ENCODE measurements around the gene OR6F1.
"Not testable (repeated sequence)": the region's sequence is repeated elsewhere in the genome, so short reads cannot be mapped to it uniquely, and the experiment has no call there.

The OR6F1 gene

DNA sequence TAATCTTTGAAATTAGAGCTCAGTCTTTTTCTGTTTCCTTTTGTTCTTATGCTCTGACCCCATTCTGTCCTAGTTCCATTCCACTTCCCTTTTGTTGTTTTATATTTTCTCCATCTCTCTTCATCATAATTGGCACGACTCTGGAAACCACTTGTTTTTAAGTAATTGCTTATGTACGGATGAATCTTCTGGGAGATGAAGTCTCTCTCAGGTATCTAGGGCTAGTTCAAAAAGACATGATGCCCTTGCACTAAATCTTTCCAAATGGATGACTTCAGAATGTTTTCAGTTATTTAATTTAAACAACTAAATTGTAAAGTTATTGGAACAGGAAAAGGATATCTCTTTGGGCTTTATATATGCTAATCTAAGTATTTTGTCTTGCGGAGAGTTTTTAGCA is at the start of gene OR6F1:
Gene OR6F1 (minus strand): TSS at position 101 of the 400 bp plus-strand sequence. CDS start 3,891 bp downstream, outside the sequence.
- DNase-seq = no peak

DNA sequence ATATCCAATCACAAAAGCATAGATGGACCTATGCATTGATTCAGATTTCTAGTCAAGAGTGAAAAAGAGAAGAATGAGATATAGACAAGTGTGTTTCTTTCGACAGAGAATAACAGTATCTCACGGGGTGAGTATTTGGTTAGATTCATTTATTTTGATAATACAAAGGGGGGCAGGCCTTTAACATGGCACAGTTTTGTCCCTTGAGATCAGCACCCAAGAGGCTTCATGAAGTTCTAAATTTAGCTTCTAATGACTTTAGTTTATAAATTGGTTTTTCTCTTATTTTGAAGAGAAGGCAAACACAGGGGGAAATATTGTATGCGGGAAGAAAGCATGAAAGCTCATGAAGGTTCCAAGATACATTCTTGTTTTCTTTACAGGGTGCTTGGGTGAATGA is 44.0 kb upstream of the OR6F1 start, which contains the start of gene OR1C1:
Gene OR1C1 (minus strand): TSS at position 101 of the 400 bp plus-strand sequence. CDS start 2,150 bp downstream, outside the sequence.
- DNase-seq = no peak

DNA sequence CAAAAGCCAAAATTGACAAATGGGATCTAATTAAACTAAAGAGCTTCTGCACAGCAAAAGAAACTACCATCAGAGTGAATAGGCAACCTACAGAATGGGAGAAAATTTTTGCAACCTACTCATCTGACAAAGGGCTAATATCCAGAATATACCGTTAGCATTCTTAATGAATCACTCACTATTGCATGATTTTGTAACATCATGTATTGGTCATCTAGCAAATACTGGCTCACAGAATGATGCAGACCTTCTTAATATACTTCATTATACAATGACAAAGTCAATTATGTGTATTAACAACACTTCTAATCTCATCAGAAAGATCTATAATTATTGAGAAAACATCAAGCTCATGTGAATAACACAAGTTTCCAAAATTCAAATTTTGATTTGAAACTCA is 37.9 kb upstream of the OR6F1 start:
- DNase-seq = not testable (repeated sequence)

DNA sequence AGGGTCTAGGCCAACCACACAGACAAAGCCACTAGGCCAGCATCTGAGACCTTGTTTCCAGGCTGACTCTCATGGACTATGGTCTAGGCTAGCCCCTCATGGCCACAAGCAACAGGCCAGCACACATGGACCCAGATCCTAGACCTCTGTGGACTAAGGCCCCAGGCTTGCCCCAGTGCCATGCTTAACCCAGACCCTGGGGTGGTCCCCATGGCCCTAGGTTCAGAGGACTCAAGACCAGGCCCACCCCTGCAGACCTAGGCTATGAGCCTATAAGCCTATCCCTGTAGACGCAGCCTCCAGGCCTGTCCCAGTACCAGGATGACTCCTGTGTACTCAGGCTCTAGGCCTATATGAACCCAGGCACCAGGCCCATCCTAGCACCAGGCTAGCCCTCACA is 33.4 kb upstream of the OR6F1 start:
- no peak for DNase-seq

DNA sequence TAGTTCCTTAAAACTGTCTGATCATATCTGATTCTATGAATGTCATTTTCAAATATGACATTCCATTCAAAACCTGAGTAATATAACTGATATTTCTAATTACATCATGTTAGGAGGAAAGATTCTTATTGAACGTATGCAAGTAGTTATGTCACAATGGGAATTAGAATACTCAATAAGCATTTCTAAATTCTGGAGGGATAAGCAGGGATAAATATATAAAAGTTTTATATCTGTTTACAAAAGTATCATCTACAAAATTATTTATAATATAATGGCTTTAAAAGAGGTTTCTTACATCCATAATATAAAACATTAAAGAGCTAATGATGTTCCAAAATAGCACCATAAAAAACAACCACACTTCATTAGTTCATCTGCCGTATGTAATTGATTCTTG is 31.6 kb upstream of the OR6F1 start, which contains the start of gene OR14A2:
Gene OR14A2 (minus strand): TSS at position 101 of the 400 bp plus-strand sequence.
- no peak for DNase-seq

DNA sequence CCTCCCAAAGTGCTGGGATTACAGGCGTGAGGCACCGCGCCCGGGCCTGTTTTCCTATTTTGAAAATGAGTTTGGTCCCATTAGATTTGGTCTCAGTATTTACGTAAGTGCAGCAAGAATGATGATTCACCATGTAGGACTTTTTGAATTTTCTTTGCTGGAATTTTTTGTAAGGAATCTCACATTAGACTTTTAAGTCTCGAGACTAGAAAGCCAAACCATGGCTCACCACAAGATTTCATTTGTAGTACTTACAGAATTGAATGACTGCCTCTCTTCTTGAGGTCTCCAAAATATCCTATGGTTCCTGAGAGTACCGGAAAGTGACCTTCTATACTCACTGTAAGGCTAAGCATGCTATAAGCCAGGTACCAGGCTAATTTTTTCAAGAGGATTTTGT is 31.2 kb upstream of the OR6F1 start:
- no peak for DNase-seq

DNA sequence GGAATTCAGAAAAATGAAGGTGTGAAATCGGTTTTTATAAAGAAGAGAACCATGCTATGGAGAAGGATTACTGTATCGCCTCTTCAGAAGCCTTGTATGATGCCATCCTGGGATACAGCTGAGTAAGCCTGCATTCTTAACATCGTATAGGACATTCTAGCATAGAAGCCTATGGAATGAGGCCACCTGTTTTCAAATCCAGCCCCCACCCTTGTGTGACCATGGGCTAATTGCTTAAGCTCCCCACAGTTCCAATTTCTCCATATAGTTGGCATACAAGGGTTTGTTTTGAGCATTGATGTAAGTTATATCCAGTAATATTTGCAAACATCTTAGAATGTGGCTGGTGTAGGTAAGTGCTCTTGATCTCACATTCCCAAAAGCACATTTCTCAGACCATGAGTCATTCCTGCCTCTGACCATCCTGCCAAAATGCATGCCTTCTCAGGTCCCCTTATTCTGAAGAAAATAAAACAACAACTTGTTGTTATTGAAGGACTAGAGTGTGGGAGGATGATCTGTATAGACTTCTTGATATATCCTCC is 30.0 kb upstream of the OR6F1 start:
- no peak for DNase-seq

DNA sequence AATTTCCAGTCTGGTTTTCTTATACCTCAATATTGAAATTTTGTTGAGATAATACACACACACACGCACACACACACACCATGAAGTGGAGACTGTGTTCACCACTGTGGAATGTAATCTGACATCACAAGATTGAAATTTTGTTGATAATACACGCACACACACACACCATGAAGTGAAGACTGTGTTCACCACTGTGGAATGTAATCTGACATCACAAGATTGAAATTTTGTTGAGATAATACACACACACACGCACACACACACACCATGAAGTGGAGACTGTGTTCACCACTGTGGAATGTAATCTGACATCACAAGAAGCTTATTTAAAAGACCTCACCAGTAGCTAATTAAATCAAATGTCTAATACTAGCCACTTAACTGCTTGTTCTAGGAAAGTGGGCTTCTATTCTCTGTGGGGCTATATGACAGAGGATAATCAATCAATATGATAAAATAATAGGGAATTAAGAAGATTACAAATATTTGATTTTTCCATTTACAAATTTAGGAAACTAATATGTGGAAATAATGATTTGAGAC is 25.8 kb upstream of the OR6F1 start:
- not testable (repeated sequence) for DNase-seq

DNA sequence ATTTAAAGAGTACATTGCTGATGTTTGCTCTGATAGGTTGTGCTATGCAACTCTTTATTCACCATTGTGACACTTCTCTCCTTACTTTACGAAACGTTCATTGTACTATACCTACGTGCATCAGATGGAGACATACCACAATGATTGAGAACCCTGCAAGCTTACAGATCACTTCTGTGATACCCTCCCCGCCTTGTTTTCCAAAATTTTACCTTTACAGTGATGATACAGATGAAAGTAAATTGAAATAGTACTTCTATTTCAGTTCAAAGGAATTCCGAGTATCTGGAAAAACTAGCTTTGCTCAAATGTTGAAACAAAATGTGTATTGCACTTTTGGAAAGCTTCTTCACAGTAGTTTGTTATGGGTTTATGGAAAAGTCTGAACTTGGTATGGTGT is 25.3 kb upstream of the OR6F1 start:
- no peak for DNase-seq

DNA sequence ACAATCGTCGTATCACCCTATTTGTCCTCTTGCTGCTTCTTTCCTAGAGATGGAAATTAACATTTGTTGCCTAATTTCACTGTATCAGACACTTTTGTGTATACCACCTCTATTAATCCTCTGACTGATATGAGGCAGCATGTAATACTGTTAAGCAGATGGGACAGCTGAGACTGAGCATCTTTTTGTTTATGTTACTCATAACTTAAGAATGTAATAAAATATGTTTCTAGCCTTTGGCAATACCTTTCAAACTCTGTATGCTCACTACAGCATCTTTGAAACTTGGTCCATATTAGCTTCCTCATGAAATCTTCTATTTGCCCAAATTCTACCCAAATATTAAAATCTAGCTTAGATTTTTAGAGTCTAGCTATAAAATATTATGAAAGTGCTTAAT is 24.3 kb upstream of the OR6F1 start:
- no peak for DNase-seq

DNA sequence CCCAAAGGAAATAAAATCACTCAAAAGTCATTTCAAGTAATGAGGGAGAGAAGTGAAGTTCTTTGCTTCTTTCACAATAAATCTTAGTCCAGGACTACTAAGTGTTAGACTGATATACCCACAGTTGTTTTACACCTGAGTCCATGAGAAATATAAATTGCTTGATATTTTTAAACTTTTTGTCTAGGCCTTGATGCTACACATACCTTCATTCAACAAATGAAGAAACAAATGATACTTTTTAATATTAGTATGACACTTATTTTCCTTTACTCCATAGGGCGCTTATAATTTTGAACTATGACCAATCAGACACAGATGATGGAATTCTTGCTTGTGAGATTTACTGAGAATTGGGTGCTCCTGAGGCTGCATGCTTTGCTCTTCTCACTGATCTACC is 21.9 kb upstream of the OR6F1 start, which contains the start of gene OR14K1:
Gene OR14K1 (plus strand): TSS at position 301 of the 400 bp plus-strand sequence. CDS start 0 bp downstream, at position 301.
- no peak for DNase-seq

DNA sequence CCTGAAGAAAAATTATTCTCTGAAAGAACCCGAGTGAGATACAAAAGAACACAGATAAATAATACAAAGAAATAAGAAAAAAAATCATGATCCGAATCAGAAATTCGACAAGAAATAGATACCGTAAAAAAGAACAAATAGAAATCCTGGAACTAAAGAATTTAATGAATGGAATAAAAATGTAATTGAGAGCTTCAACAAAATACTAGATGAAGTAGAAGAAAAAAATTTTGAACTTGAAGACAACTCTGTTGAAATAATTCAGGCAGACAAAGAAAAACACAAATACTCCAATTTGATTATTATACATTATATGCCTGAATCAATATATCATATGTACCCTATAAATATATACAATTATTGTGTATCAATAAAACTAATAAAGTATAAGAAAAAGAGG is 4.8 kb upstream of the OR6F1 start:
- no peak for DNase-seq

DNA sequence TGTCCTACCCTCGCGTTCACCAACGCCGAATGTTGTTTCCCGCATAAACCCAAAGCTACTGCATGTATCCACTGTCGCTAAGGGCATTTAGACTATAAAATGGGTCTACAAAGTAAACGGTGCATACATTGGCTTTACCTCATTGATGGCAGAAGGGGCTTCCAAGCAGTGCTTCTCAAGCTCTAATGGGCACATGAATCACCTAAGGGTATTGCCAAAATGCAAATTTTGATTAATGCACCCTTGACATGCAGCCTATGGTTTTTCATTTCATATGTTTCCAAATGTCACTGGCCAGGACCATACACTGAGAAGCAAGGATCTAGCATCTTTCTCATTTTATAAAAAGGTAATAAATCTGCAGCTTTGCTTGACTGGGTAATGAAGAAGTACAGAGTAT is 2.7 kb downstream of the OR6F1 start:
- no peak for DNase-seq

DNA sequence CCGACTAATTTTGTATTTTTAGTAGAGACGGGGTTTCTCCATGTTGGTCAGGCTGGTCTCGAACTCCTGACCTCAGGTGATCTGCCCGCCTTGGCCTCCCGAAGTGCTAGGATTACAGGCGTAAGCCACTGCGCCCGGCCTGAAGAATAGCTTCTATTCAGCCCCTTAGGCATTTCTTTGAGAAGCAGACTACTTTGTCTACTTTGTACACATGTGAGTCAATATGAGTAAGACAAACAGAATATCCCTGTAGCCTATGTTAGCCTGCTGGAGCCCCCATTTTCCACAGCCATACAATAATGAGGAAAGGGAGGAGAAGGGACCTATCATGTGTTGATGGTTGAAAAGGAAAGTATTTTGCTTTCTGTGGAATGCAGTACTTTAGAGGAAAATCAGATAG is 5.8 kb downstream of the OR6F1 start:
- not testable (repeated sequence) for DNase-seq

DNA sequence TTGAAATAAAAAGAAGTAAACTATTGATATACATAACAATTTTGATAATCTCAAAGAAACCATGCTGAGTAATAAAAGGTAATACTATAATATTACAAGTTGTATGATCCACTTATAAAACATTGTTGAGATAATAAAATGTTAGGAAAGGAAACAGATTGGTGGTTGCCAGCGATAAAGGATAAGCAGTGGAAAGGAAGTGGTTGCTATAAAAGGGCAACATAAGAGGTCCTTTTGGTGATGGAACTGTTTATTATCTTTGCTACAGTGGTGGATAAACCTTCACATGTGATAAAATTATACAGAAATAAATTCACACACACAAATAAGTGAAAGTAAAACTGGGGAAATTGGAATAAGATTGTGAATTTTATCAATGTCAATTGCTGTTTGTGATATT is 15.1 kb downstream of the OR6F1 start:
- no peak for DNase-seq

DNA sequence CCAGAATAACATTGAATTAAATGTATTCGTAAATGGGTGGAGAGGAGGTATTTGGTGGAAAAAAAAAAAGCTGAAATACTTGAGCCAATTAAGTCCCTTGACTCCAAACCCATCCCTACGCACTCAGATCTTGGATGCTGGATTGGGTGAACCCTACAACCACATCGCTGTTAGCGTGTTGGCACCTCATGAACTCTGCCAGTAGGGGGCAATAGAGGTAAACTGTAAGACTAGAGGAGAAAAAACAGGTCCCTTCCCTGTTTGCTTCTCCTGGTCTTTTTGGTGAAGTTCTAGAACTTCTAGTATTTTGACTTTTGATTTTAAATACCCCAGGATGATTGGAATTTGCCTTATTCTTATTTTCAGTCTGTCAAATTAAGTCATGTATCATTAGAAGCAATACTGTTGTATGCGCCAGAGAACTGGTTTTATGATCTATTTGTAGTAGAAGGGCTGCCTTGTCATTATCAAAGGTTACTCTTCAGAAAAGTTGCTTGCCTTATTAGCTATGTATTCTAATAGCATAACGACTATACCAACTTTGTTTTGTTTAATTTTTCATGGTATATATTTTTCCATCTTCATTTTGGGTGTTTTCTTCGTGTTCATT is 35.1 kb downstream of the OR6F1 start:
- DNase-seq = peak in 11 of 56 donors; percentile 0 to 42 (median 5)

DNA sequence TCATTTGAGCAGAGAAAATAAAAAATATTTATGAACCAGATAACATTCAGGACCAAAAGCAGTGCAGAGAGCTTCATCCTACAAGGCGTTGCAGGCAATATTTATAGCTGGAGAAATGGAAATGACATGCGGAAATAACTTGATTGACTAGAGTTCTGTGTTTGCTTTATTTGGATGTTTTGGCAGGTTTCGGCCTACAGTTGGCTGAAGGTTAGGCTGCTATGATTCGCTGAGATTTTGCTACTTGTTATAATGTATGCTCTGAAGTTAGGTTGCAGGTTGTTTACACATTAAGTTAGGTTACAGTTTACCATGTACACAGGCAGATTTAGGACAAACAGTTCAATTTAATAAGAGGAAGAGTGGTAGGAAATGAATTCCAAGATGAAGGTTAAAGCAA is 36.3 kb downstream of the OR6F1 start:
- DNase-seq = no peak

DNA sequence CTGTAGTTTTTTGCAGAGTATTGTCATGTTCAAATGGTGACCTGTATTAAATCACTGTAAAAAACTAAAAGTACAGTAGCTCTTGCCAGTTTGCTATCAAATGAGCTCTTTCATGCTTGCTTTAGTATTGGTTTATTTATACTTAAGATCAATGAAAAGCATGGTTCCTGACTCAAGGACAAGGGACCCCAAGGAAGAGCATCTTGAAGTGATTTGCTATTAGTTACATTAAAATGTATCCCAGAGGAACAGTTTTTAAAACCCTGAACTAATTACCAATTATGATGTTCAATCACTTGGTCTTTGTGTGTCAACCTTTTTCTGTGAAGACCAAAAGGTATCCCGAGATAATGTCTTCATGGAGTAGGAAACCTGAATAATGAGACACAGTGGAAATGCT is 36.8 kb downstream of the OR6F1 start, which contains the start of gene OR13G1:
Gene OR13G1 (minus strand): TSS at position 101 of the 400 bp plus-strand sequence. CDS start 6,698 bp downstream, outside the sequence.
- no peak for DNase-seq

DNA sequence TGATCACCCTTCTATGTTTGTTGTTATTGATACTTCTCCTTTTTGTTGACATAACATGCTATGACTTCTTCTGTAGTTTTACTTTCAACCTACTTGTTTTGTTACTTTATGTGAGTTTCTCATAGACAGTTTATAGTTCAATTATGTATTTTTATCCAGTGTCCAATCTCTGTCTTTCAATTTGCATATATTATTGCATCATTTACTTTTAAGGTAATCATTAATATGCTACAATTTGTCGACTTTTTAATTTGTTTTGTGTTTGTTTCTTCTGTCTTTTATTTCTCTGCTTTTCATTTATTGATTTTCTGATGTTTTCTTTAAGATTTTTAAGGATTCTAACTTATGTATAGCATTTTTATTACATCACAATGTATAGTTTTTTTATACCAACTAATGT is 47.2 kb downstream of the OR6F1 start:
- DNase-seq = no peak

All from amygdala (tissue), 56 donors.